HUES64 (cell line): Measurements from ENCODE around the gene LZTS2.
"Not testable (repeated sequence)": the region's sequence is repeated elsewhere in the genome, so short reads cannot be mapped to it uniquely, and the experiment has no call there.

Experiments used
- H3K27ac ChIP-seq: 2 replicates; pipeline ENCODE4 v1.7.0; 2013; ENCODE audit warnings: low read depth, low read length, inconsistent platforms
- H3K27me3 ChIP-seq: 2 replicates; pipeline ENCODE4 v1.6.1; 2013; ENCODE audit warnings: mild to moderate bottlenecking, low read length; ENCODE audit not compliant: insufficient read depth
- H3K36me3 ChIP-seq: 2 replicates; pipeline ENCODE4 v1.6.1; 2013; ENCODE audit warnings: mild to moderate bottlenecking, low read length; ENCODE audit not compliant: insufficient read depth
- H3K4me1 ChIP-seq: 2 replicates; pipeline ENCODE4 v1.6.1; 2013; ENCODE audit warnings: mild to moderate bottlenecking, low read length, moderate library complexity; ENCODE audit not compliant: insufficient read depth
- H3K4me3 ChIP-seq: 2 replicates; pipeline ENCODE4 v1.5.1; 2013; ENCODE audit warnings: mild to moderate bottlenecking, low read length, moderate library complexity
- H3K9ac ChIP-seq: 2 replicates; pipeline ENCODE4 v1.6.1; 2013; ENCODE audit warnings: mild to moderate bottlenecking, low read depth, low read length
- H3K9me3 ChIP-seq: 2 replicates; pipeline ENCODE4 v1.6.1; 2013; ENCODE audit warnings: low read depth, low read length; ENCODE audit not compliant: insufficient read depth
- WGBS: fragments of 150-250, 120-280 bp; methylation state at CpG from one replicate; pipeline ENCODE4 v1.1.7; 2013; ENCODE audit warnings: missing lambda C conversion rate; 5-methylcytosine and 5-hydroxymethylcytosine counted together

Gene LZTS2

GRCh38 chr10:101031128-101031795 lies 31.7 kb downstream of the LZTS2 start, which contains the start of the genes PDZD7 and SFXN3:
Gene PDZD7 (minus strand): TSS chr10:101031129. CDS start chr10:101030219, 910 bp downstream.
Gene SFXN3 (plus strand): TSS chr10:101031234. CDS start chr10:101034695, 3,461 bp downstream.
- no peaks in the 10 kb centered on the region for H3K9me3 ChIP-seq
- no peak within 1 kb of the TSS; the same call in 1 of the 2 replicates for H3K27ac ChIP-seq
- peaks cover 66% of the 10 kb centered on the region for H3K27me3 ChIP-seq
- 0 out of 2 replicates have a peak within 1 kb of the TSS, but pooled peaks have one; percentile 18 for H3K9ac ChIP-seq
- whole genome bisulfite sequencing: 1% methylated on average over 38 of the region's 38 CpGs
- peaks cover 28% of the 10 kb centered on the region for H3K4me1 ChIP-seq
- peak within 1 kb of the TSS; percentile 64 for H3K4me3 ChIP-seq
- no peaks in the 10 kb centered on the region for H3K36me3 ChIP-seq

GRCh38 chr10:101031796-101032636 lies 32.4 kb downstream of the LZTS2 start:
- Histone ChIP-seq H3K4me3 (peak overlapping the region; percentile 64), H3K4me1 (peaks cover 22% of the 10 kb centered on the region), H3K9ac (0 out of 2 replicates have a peak overlapping the region, but pooled peaks have one; percentile 18), H3K27me3 (peaks cover 71% of the 10 kb centered on the region), H3K36me3 (no peaks in the 10 kb centered on the region), H3K9me3 (no peaks in the 10 kb centered on the region), H3K27ac (no peak overlapping the region)
- 2% methylated on average over 47 of the region's 47 CpGs for WGBS

GRCh38 chr10:101032637-101033224 lies 33.1 kb downstream of the LZTS2 start:
- Histone ChIP-seq H3K36me3 (no peaks in the 10 kb centered on the region), H3K9me3 (no peaks in the 10 kb centered on the region), H3K4me1 (peaks cover 22% of the 10 kb centered on the region), H3K9ac (no peak overlapping the region), H3K27ac (no peak overlapping the region), H3K27me3 (peaks cover 71% of the 10 kb centered on the region), H3K4me3 (peak overlapping the region; percentile 64)
- 29% methylated on average over 6 of the region's 6 CpGs for WGBS

GRCh38 chr10:101033276-101033675 lies 33.7 kb downstream of the LZTS2 start:
- 100% methylated on average over 2 of the region's 3 CpGs for WGBS
- Histone ChIP-seq H3K9ac (no peak overlapping the region), H3K27ac (no peak overlapping the region)

GRCh38 chr10:101034404-101034803 lies 34.8 kb downstream of the LZTS2 start:
- peaks cover 22% of the 10 kb centered on the region for H3K4me1 ChIP-seq
- not testable (repeated sequence) for H3K27ac ChIP-seq
- WGBS: 90% methylated on average over 4 of the region's 4 CpGs

More at GRCh38 chr10:101033276-101033675, 33.7 kb downstream of the LZTS2 start:
- Histone ChIP-seq H3K36me3 (no peaks in the 10 kb centered on the region), H3K27me3 (peaks cover 76% of the 10 kb centered on the region), H3K9me3 (no peaks in the 10 kb centered on the region), H3K4me1 (peaks cover 22% of the 10 kb centered on the region), H3K4me3 (no peak overlapping the region)

GRCh38 chr10:101035314-101035713 lies 35.7 kb downstream of the LZTS2 start:
- WGBS: 88% methylated on average over 7 of the region's 7 CpGs
- Histone ChIP-seq H3K4me3 (no peak overlapping the region), H3K36me3 (no peaks in the 10 kb centered on the region), H3K9ac (no peak overlapping the region), H3K27ac (no peak overlapping the region), H3K27me3 (peaks cover 74% of the 10 kb centered on the region), H3K4me1 (peaks cover 17% of the 10 kb centered on the region), H3K9me3 (no peaks in the 10 kb centered on the region)

More at GRCh38 chr10:101034404-101034803, 34.8 kb downstream of the LZTS2 start:
- H3K4me3 ChIP-seq, H3K9me3 ChIP-seq, H3K36me3 ChIP-seq, H3K9ac ChIP-seq: not testable (repeated sequence)
- H3K27me3 ChIP-seq: peaks cover 74% of the 10 kb centered on the region

- H3K36me3 ChIP-seq: no peaks in the 10 kb centered on the region
- no peak overlapping the region for H3K27ac ChIP-seq
- no peak overlapping the region for H3K4me3 ChIP-seq
- 76% methylated on average over 10 of the region's 10 CpGs for WGBS
- H3K27me3 ChIP-seq: peaks cover 71% of the 10 kb centered on the region
- no peak overlapping the region for H3K9ac ChIP-seq
- H3K4me1 ChIP-seq: peaks cover 15% of the 10 kb centered on the region
- H3K9me3 ChIP-seq: no peaks in the 10 kb centered on the region
Observed at GRCh38 chr10:101035916-101036702, 36.5 kb downstream of the LZTS2 start.

- Histone ChIP-seq H3K27me3 (peaks cover 64% of the 10 kb centered on the region), H3K9me3 (no peaks in the 10 kb centered on the region), H3K4me3 (no peak overlapping the region), H3K36me3 (no peaks in the 10 kb centered on the region), H3K27ac (no peak overlapping the region), H3K4me1 (peaks cover 10% of the 10 kb centered on the region), H3K9ac (no peak overlapping the region)
- WGBS: 76% methylated on average over 7 of the region's 7 CpGs
Observed at GRCh38 chr10:101036726-101037125, 37.1 kb downstream of the LZTS2 start.

GRCh38 chr10:101038484-101038883 lies 38.9 kb downstream of the LZTS2 start:
- peaks cover 55% of the 10 kb centered on the region for H3K27me3 ChIP-seq
- no peak overlapping the region for H3K27ac ChIP-seq
- no peak overlapping the region for H3K9ac ChIP-seq
- no peaks in the 10 kb centered on the region for H3K9me3 ChIP-seq
- no peaks in the 10 kb centered on the region for H3K36me3 ChIP-seq
- no peak overlapping the region for H3K4me3 ChIP-seq
- WGBS: 82% methylated on average over 5 of the region's 5 CpGs
- peaks cover 8% of the 10 kb centered on the region for H3K4me1 ChIP-seq

- H3K27me3 ChIP-seq: peaks cover 57% of the 10 kb centered on the region
Observed at GRCh38 chr10:101040061-101040460, 40.5 kb downstream of the LZTS2 start.

More at GRCh38 chr10:101040061-101040460, 40.5 kb downstream of the LZTS2 start:
- Histone ChIP-seq H3K4me1 (peaks cover 10% of the 10 kb centered on the region), H3K27ac (no peak overlapping the region), H3K9ac (no peak overlapping the region), H3K4me3 (no peak overlapping the region), H3K9me3 (no peaks in the 10 kb centered on the region), H3K36me3 (no peaks in the 10 kb centered on the region)
- WGBS: 87% methylated on average over 3 of the region's 3 CpGs
